Measurements from ENCODE around the gene KPNA2.
A peak's percentile ranks its signal among the peaks of the same experiment; 100 is the strongest.
"Not testable (repeated sequence)": the region's sequence is repeated elsewhere in the genome, so short reads cannot be mapped to it uniquely, and the experiment has no call there.

Gene KPNA2

GRCh38 chr17:68020409-68020756 lies 15.2 kb upstream of the KPNA2 start:
- DNase-seq (ENCODE audit: low read depth), result no peak

- not testable (repeated sequence) for DNase-seq (ENCODE audit: low read depth)
These were observed 14.7 kb upstream of the KPNA2 start for GRCh38 chr17:68020791-68021190.

- no peak for DNase-seq (ENCODE audit: low read depth)
These were observed 13.6 kb upstream of the KPNA2 start for GRCh38 chr17:68021963-68022362.

GRCh38 chr17:68022547-68022946 lies 13.0 kb upstream of the KPNA2 start:
- DNase-seq (ENCODE audit: low read depth), result not testable (repeated sequence)

- no peak for DNase-seq (ENCODE audit: low read depth)
These were observed 5.9 kb upstream of the KPNA2 start for GRCh38 chr17:68029512-68030215.

GRCh38 chr17:68033636-68034451 lies 1.7 kb upstream of the KPNA2 start:
- DNase-seq (ENCODE audit: low read depth), result no peak

GRCh38 chr17:68034452-68034776 lies 1.1 kb upstream of the KPNA2 start:
- DNase-seq (ENCODE audit: low read depth), result no peak

GRCh38 chr17:68035131-68035522 lies 408 bp upstream of the KPNA2 start:
- no peak for DNase-seq (ENCODE audit: low read depth)

- no peak for DNase-seq (ENCODE audit: low read depth)
These were observed 991 bp downstream of the KPNA2 start for GRCh38 chr17:68036304-68037147.

GRCh38 chr17:68047153-68047846 lies 11.8 kb downstream of the KPNA2 start:
- no peak for DNase-seq (ENCODE audit: low read depth)

GRCh38 chr17:68047890-68048542 lies 12.5 kb downstream of the KPNA2 start:
- DNase-seq (ENCODE audit: low read depth), result not testable (repeated sequence)

GRCh38 chr17:68048996-68049395 lies 13.5 kb downstream of the KPNA2 start:
- DNase-seq (ENCODE audit: low read depth), result no peak

- not testable (repeated sequence) for DNase-seq (ENCODE audit: low read depth)
These were observed 14.4 kb downstream of the KPNA2 start for GRCh38 chr17:68049812-68050437.

GRCh38 chr17:68051321-68052312 lies 16.1 kb downstream of the KPNA2 start:
- not testable (repeated sequence) for DNase-seq (ENCODE audit: low read depth)

- DNase-seq (ENCODE audit: low read depth), result no peak
These were observed 17.3 kb downstream of the KPNA2 start for GRCh38 chr17:68052810-68053209.

- DNase-seq (ENCODE audit: low read depth), result no peak
These were observed 17.9 kb downstream of the KPNA2 start for GRCh38 chr17:68053231-68054013.

- DNase-seq (ENCODE audit: low read depth), result no peak
These were observed 18.9 kb downstream of the KPNA2 start for GRCh38 chr17:68054296-68054900.

GRCh38 chr17:68057531-68057952 lies 22.0 kb downstream of the KPNA2 start:
- peak; percentile 18 for DNase-seq (ENCODE audit: low read depth)

- DNase-seq (ENCODE audit: low read depth), result no peak
These were observed 24.8 kb downstream of the KPNA2 start for GRCh38 chr17:68060336-68060735.
